PC-3 (cell line): ENCODE results near the gene GLRA2. TPM values are rescaled to one million over a fixed set of nuclear protein-coding genes. Genes with fewer than 3 reads are reported as not detected.
A peak's percentile ranks its signal among the peaks of the same experiment; 100 is the strongest.

Experiments used
- ATAC-seq: fragments of 200-7000 bp; cut with Tn5 transposase; 2 replicates; pipeline ENCODE4 v1.9.1; 2020; ENCODE audit warnings: mild to moderate bottlenecking, moderate library complexity
- BruUV-seq: library from RNA; stranded (reverse); fragments of 400-500 nt; replicated peaks from 2 replicates; lab custom pipeline; 2021; lab: Mats Ljungman, UMichigan
- CTCF ChIA-PET: fragments of 300-600 bp; sonication (Branson Sonifier 250); formaldehyde crosslinking; loops from one replicate; lab custom pipeline; 2022; ENCODE audit warnings: antibody characterized with exemption; lab: Charles Lee
- POLR2A ChIA-PET: fragments of 300-600 bp; sonication (Branson Sonifier 250); formaldehyde crosslinking; loops from one replicate; lab custom pipeline; 2022; ENCODE audit warnings: antibody characterized with exemption; ENCODE audit not compliant: unreplicated experiment; lab: Charles Lee
- DNase-seq: peaks from one replicate; pipeline ENCODE4 v3.0.0-alpha.2; 2015
- H2AFZ ChIP-seq: fragments of 300-600 bp; sonication (generic); 2 replicates; pipeline ENCODE4 v1.6.0; 2016; ENCODE audit warnings: antibody characterized with exemption, low read length
- H3F3A ChIP-seq: fragments of 300-600 bp; sonication (generic); one replicate; pipeline ENCODE4 v1.6.0; 2017; ENCODE audit warnings: antibody characterized with exemption, low read length, control low read depth, mild to moderate bottlenecking; ENCODE audit not compliant: unreplicated experiment
- H3K27ac ChIP-seq: fragments of 300-600 bp; sonication (generic); 2 replicates; pipeline ENCODE4 v1.5.1; 2016; ENCODE audit warnings: mild to moderate bottlenecking, low read length
- H3K27me3 ChIP-seq: fragments of 300-600 bp; sonication (generic); 2 replicates; pipeline ENCODE4 v1.6.1; 2016; ENCODE audit warnings: low read length, mixed read lengths
- H3K36me3 ChIP-seq: fragments of 300-600 bp; sonication (generic); 2 replicates; pipeline ENCODE4 v1.6.1; 2016; ENCODE audit warnings: low read depth, mixed run types, low read length, mixed read lengths
- H3K4me1 ChIP-seq: fragments of 300-600 bp; sonication (generic); 2 replicates; pipeline ENCODE4 v1.5.1; 2016; ENCODE audit warnings: low read length; ENCODE audit not compliant: insufficient read depth
- H3K4me2 ChIP-seq: fragments of 300-600 bp; sonication (generic); 2 replicates; pipeline ENCODE4 v1.6.0; 2016; ENCODE audit warnings: low read length
- H3K4me3 ChIP-seq: fragments of 300-600 bp; sonication (generic); 2 replicates; pipeline ENCODE4 v1.5.1; 2016; ENCODE audit warnings: mild to moderate bottlenecking, low read length, mixed read lengths
- H3K79me2 ChIP-seq: fragments of 300-600 bp; sonication (generic); 2 replicates; pipeline ENCODE4 v1.6.1; 2017; ENCODE audit warnings: low read length, mixed read lengths
- H3K9ac ChIP-seq: fragments of 300-600 bp; sonication (generic); 2 replicates; pipeline ENCODE4 v1.6.0; 2016; ENCODE audit warnings: mild to moderate bottlenecking, low read length
- H3K9me2 ChIP-seq: fragments of 300-600 bp; sonication (generic); replicated peaks from 2 replicates; pipeline ENCODE4 v1.6.1; 2016; ENCODE audit warnings: mixed run types, low read length, mixed read lengths
- H3K9me3 ChIP-seq: fragments of 300-600 bp; sonication (generic); 2 replicates; pipeline ENCODE4 v1.6.1; 2016; ENCODE audit warnings: low read length, mixed read lengths
- H4K20me1 ChIP-seq: fragments of 300-600 bp; sonication (generic); 2 replicates; pipeline ENCODE4 v1.6.1; 2016; ENCODE audit warnings: low read length, mixed read lengths
- CTCF ChIP-seq: fragments of 300-600 bp; sonication (generic); conservative IDR thresholded peaks from 2 replicates; pipeline ENCODE4 v1.5.1; 2017; ENCODE audit warnings: antibody characterized with exemption, low read depth, mild to moderate bottlenecking, low read length
- EZH2 ChIP-seq: fragments of 300-600 bp; sonication (generic); IDR thresholded peaks from one replicate; pipeline ENCODE4 v1.6.1; 2017; ENCODE audit warnings: antibody characterized with exemption, mild to moderate bottlenecking, low read length; ENCODE audit not compliant: unreplicated experiment
- EZH2phosphoT487 ChIP-seq: fragments of 300-600 bp; sonication (generic); IDR thresholded peaks from 2 replicates; pipeline ENCODE4 v1.6.1; 2018; ENCODE audit warnings: mild to moderate bottlenecking, antibody characterized with exemption, low read length, borderline replicate concordance
- intact Hi-C: fragments of 100-400 bp; cut with micrococcal nuclease; formaldehyde crosslinking; loops from 2 replicates; pipeline ENCODE4 v1.9.0; 2023
- total RNA-seq: library from RNA; depleted of rRNA; stranded (reverse); fragments of >200 nt; gene quantifications from 2 replicates; pipeline ENCODE4 v1.2.3, GENCODE V29; 2014

The GLRA2 gene
- total RNA-seq, 1 experiment from 2014 or later = not detected

- H4K20me1 ChIP-seq = no peaks in the 10 kb centered on the region
- H3K9me3 ChIP-seq = no peaks in the 10 kb centered on the region
- H3K27me3 ChIP-seq = no peaks in the 10 kb centered on the region
- no peaks in the 10 kb centered on the region for H3F3A ChIP-seq
- no peak overlapping the region for H3K4me2 ChIP-seq
- intact Hi-C loops = no loop called here
- TF ChIP-seq EZH2 (no peak), CTCF (no peak), EZH2phosphoT487 (no peak)
- no peak overlapping the region for H3K9ac ChIP-seq
- CTCF ChIA-PET = interaction anchor here (0.5 kb wide), 1 partner anchor 1020 kb away, joined by 6 read pairs; no protein-coding TSS in a partner anchor
- peak; percentile 2 for DNase-seq
- H3K79me2 ChIP-seq = no peaks in the 10 kb centered on the region
- no peak overlapping the region for H2AFZ ChIP-seq
- H3K27ac ChIP-seq = no peak overlapping the region
- no TSS peak for BruUV-seq
- H3K9me2 ChIP-seq = no peaks in the 10 kb centered on the region
- POLR2A ChIA-PET = no interaction called here
- no peaks in the 10 kb centered on the region for H3K36me3 ChIP-seq
- H3K4me3 ChIP-seq = no peak overlapping the region
- ATAC-seq = no peak
- peaks cover 4% of the 10 kb centered on the region; the same call in 1 of the 2 replicates for H3K4me1 ChIP-seq
These were observed 248.2 kb downstream of the GLRA2 start for GRCh38 chrX:14777525-14777924.

- ATAC-seq = peak; percentile 27; the same call in 1 of the 2 replicates
These were observed 250.2 kb downstream of the GLRA2 start for GRCh38 chrX:14779580-14779979.

More at GRCh38 chrX:14779580-14779979, 250.2 kb downstream of the GLRA2 start:
- no peak overlapping the region for H3K27ac ChIP-seq
- H4K20me1 ChIP-seq = no peaks in the 10 kb centered on the region
- DNase-seq = peak; percentile 7
- intact Hi-C loops = no loop called here
- TF ChIP-seq EZH2phosphoT487 (no peak), CTCF (no peak), EZH2 (no peak)
- H3K4me2 ChIP-seq = no peak overlapping the region
- POLR2A ChIA-PET = no interaction called here
- H3K9me2 ChIP-seq = no peaks in the 10 kb centered on the region
- H3K4me1 ChIP-seq = peaks cover 4% of the 10 kb centered on the region; the same call in 1 of the 2 replicates
- BruUV-seq = no TSS peak
- H2AFZ ChIP-seq = no peak overlapping the region
- no peaks in the 10 kb centered on the region for H3K27me3 ChIP-seq
- no peak overlapping the region for H3K4me3 ChIP-seq
- no peaks in the 10 kb centered on the region for H3K36me3 ChIP-seq
- CTCF ChIA-PET = no interaction called here
- H3K9ac ChIP-seq = no peak overlapping the region
- H3K9me3 ChIP-seq = no peaks in the 10 kb centered on the region
- no peaks in the 10 kb centered on the region for H3F3A ChIP-seq
- no peaks in the 10 kb centered on the region for H3K79me2 ChIP-seq
